GM18861 (cell line): ENCODE data around the gene NKD2.

Experiments
- ATAC-seq: cut with Tn5 transposase; IDR thresholded peaks from one replicate; pipeline ENCODE4 v1.9.1; 2021; ENCODE audit not compliant: unreplicated experiment

NKD2 gene

GRCh38 chr5:1040571-1040970 is 32.0 kb downstream of the NKD2 start:
- no peak for ATAC-seq

- ATAC-seq: no peak
These were observed 32.9 kb downstream of the NKD2 start for GRCh38 chr5:1041225-1042143.

DNA sequence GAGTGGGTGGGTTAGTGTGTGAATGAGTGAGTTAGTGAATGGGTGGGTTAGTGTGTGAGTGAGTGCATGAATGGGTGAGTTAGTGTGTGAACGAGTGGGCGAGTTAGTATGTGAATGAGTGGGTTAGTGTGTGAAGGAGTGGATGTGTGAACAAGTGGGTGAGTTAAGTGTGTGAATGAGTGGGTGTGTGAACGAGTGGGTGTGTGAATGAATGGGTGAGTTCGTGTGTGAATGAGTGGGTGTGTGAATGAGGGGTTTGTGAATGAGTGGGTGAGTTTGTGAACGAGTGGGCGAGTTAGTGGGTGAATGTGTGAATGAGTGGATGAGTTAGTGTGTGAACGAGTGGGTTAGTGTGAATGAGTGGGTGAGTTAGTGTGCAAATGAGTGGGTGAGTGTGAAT is 34.0 kb downstream of the NKD2 start:
- no peak for ATAC-seq

DNA sequence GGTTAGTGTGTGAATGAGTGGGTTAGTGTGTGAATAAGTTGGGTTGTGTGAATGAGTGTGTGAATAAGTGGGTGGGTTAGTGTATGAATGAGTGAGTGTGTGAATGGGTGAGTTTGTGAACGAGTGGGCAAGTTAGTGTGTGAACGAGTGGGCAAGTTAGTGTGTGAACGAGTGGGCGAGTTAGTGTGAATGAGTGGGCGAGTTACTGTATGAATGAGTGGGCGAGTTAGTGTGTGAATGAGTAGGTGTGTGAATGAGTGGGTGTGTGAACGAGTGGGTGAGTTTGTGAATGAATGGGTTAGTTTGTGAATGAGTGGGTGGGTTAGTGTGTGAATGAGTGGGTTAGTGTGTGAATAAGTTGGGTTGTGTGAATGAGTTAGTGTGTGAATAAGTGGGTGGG is 34.7 kb downstream of the NKD2 start:
- no peak for ATAC-seq

DNA sequence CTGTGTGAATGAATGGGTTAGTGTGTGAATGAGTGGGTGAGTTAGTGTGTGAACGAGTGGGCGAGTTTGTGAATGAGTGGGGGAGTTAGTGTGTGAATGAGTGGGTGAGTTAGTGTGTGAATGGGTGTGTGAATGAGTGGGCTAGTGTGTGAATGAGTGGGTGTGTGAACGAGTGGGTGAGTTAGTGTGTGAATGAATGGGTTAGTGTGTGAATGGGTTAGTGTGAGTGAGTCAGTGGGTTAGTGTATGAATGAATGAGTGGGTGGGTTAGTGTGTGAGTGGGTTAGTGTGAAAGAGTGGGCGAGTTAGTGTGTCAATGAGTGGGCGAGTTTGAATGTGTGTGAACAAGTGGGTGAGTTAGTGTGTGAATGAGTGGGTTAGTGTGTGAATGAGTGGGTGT is 35.5 kb downstream of the NKD2 start:
- no peak for ATAC-seq

- no peak for ATAC-seq
These were observed 37.5 kb downstream of the NKD2 start for GRCh38 chr5:1045960-1046560.

- ATAC-seq: no peak
These were observed 38.8 kb downstream of the NKD2 start for GRCh38 chr5:1047332-1047965.

DNA sequence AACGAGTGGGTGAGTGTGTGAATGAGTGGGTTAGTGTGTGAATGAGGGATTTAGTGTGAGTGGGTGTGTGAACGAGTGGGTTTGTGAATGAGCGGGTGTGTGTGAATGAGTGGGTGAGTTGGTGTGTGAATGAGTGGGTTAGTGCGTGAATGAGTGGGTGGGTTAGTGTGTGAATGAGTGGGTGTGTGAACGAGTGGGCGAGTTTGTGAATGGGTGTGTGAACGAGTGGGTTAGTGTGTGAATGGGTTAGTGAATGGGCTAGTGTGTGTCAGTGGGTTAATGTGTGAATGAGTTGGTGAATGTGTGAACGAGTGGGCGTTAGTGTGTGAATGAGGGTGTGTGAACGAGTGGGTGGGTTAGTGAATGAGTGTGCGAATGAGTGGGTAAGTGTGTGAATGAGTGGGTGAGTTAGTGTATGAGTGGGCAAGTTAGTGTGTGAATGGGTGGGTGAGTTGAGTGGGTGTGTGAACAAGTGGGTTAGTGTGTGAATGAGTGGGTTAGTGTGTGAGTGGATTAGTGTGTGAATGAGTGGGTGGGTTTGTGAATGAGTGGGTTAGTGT is 39.6 kb downstream of the NKD2 start:
- ATAC-seq: no peak

DNA sequence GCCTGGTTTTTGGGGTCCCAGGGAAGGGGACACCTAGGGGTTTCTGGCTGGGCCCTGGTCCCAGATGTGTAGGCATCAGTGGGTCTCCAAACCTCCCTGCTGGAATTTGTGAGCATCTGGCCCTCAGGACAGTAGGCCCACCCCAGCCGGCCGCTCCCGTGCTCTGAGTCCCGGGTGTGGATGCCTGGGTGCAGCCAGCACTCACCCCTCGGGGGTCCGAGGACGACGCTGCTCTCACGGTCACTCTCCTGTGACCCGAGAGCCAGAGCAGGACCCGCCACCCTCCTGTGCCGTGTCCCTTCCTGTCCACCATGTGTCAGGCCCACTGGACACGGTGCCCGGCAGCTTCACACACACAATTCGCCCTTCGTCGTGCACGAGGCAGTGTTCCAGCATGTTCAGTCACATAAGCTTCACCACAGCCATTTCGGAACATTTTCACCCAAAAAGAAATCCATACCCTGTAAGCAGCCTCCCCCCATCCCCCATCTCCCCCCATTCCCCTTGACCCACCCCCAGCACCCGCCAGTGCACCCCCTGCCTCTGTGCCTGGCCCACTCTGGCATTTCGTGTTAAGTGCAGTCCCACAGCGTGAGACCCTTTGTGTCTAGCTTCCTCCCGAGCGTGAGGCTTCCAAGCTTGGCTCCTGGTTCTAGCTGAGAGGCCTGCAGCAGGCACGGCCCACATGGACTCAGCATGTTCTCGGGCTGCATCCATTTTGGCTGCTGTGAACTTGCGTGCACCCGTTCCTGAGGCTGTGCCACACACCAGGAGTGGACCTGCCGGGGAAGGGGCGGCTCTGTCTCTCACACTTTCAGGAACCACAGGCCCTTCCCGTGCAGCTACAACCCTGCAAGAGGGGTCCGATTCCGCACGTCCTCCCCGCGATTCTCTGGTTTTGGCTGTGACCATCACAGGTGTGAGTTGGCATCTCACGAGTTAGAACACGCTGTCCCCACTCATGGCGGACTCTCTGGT is 40.5 kb downstream of the NKD2 start:
- ATAC-seq: no peak

DNA sequence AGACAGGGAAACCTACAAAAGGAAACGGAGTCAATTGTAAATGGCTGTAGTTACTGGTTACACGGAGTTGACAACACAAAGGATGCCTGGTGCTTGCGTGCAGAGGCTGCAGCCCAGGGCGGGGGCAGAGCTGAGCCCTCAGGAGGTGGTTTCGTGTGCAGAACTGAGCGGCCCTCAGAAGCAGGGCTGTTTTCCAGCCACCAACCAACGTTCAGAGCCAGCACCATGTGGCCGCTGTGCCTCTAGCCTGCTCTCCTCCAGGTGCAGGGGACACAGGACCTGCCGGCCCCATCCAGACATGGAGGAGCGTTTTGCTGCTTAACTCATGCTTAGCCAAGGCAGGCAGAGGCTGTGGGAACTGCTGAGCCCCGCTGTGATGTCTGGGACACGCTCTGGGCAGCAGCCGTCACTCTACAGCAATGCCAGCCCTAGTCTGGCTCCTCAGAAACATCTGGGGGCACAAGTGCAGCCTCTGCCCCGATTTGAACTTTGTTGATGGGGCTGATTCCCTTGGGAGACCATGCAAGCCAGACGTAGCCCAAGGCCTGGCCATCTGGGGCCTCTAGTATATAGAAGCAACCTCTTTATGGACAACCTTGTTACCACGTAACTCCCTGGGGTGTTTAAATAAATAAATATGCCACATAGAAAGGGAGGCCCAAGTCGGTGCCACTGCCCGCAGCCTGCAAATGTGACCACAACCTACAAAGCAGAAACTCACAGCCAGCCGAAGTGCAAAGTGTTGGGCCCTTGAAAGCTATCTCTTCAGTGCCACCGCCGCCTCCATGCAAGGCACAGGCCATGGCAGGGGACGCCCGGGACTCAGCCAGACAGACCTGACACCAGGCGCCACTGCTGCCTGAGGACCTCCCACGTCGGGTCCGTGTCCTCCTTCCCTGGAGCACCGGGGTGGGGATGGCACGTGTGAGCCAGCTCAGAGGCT is 42.1 kb downstream of the NKD2 start:
- no peak for ATAC-seq

DNA sequence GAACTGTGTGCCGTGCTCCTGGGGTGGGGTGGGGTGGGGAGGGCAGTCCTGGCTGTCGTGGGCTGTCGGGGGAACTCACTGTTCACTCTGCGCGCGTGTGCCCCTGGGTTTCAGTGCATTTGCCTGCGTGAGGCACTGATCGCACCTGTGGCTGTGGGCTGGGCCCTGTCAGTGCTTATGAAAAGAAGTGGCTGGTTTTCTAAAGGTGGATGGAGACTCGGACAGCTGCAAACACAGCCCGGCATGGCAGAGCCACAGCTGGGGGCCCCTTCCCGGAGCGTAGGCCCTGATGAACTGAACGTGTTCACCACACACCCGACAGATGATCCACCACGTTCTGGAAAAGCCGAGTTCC is 42.7 kb downstream of the NKD2 start:
- no peak for ATAC-seq

- ATAC-seq: no peak
These were observed 43.5 kb downstream of the NKD2 start for GRCh38 chr5:1052076-1052475.

- ATAC-seq: no peak
These were observed 44.2 kb downstream of the NKD2 start for GRCh38 chr5:1052641-1053390.

DNA sequence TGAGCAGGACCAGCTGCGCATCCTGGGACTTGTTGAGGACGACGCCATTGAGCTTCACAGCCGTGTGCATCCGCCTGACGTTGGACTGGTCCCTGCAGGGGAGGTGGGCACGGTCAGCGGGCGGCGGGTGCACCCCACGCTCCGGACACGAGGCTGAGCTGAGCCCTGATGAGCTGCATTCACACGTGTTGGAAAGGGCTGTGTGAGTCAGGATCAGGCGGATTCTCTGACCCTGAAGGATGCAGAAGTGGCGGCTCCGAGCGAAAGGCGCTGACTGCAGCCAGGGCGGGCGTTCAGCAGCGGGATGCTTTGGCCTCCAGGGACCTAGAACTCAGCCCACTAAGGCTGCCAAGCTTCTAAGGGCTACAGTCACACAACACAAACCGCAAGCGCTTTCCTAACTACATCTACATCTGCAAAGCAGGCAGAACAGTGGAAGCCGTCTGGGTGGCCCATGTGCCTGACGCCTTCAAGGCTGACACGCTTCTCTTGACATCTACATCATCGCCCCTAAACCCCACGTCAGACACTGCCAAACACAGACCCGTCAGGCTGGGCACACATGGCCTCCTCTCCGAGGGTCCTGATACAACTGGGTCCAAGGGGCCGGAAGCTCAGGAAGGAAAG is 44.9 kb downstream of the NKD2 start:
- no peak for ATAC-seq

GRCh38 chr5:1054018-1054798 is 45.6 kb downstream of the NKD2 start:
- ATAC-seq: no peak

GRCh38 chr5:1054799-1055775 is 46.5 kb downstream of the NKD2 start:
- no peak for ATAC-seq
